ENCODE results near the gene AUH. TPM values are rescaled to one million over a fixed set of nuclear protein-coding genes. Genes with fewer than 3 reads are reported as not detected.

AUH gene
- total RNA-seq, 1 experiment from 2014 or later = 29.0 TPM

DNA sequence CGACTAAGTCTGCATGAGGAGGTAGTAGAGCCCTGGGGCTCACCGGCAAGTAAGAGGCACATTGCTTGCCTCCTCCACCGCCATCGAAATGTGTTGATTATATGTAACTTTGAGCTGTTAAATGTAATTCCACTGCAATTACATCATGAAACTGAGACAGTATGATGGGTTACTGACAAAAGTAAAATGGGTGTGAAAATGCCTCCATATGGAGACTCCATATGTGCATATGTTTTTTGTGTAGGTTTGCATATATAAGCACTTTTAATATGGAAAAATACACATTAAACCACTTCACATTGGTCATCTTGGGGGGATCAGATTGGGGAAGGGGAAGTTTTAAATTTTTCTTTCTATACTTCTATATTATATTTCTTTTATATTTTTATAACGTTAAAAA, 32.1 kb upstream of the AUH start:
- Histone ChIP-seq H3K27ac (ENCODE audit: low read depth, low read length) (no peak overlapping the region), H3K9me2 (ENCODE audit: insufficient read depth) (peaks cover 3% of the 10 kb centered on the region; the same call in 1 of the 2 replicates), H3K4me3 (replicated peaks in 1 of 2; ENCODE audit: low read depth in 1 of 2, low read length in 2 of 2) (no peak overlapping the region), H3K36me3 (ENCODE audit: control insufficient read depth in 1 of 2, insufficient read depth in 2 of 2, low read length in 2 of 2) (no peaks in the 10 kb centered on the region), H3K79me2 (ENCODE audit: insufficient read depth, low read length) (no peaks in the 10 kb centered on the region), H2AFZ (ENCODE audit: low read depth, low read length, poor library complexity, severe bottlenecking) (no peak overlapping the region), H3K4me1 (ENCODE audit: control insufficient read depth in 1 of 2, insufficient read depth in 2 of 2, low read length in 2 of 2) (peaks cover 4 to 14% of the 10 kb centered on the region in 2 experiments; a peak in 2 of 4 replicates), H4K20me1 (ENCODE audit: insufficient read depth) (no peaks in the 10 kb centered on the region), H3K4me2 (ENCODE audit: low read length) (no peak overlapping the region), H3K9me3 (ENCODE audit: control insufficient read depth in 1 of 2, insufficient read depth in 1 of 2, low read depth in 1 of 2, low read length in 2 of 2) (no peaks in the 10 kb centered on the region), H3K27me3 (ENCODE audit: insufficient read depth, low read length) (no peaks in the 10 kb centered on the region), H3K9ac (ENCODE audit: low read length) (no peak overlapping the region)
- no TSS peak for BruUV-seq (replicated peaks)
- TF ChIP-seq, protein P1, sequence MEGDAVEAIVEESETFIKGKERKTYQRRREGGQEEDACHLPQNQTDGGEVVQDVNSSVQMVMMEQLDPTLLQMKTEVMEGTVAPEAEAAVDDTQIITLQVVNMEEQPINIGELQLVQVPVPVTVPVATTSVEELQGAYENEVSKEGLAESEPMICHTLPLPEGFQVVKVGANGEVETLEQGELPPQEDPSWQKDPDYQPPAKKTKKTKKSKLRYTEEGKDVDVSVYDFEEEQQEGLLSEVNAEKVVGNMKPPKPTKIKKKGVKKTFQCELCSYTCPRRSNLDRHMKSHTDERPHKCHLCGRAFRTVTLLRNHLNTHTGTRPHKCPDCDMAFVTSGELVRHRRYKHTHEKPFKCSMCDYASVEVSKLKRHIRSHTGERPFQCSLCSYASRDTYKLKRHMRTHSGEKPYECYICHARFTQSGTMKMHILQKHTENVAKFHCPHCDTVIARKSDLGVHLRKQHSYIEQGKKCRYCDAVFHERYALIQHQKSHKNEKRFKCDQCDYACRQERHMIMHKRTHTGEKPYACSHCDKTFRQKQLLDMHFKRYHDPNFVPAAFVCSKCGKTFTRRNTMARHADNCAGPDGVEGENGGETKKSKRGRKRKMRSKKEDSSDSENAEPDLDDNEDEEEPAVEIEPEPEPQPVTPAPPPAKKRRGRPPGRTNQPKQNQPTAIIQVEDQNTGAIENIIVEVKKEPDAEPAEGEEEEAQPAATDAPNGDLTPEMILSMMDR (IDR thresholded peaks at IDR 0.05 in 2 of 3, conservative IDR thresholded peaks at IDR 0.05 in 1 of 3; ENCODE audit: borderline replicate concordance in 1 of 3, insufficient read depth in 1 of 3, low read depth in 2 of 3, low read length in 2 of 3) = no peak
- TF ChIP-seq, protein P2, sequence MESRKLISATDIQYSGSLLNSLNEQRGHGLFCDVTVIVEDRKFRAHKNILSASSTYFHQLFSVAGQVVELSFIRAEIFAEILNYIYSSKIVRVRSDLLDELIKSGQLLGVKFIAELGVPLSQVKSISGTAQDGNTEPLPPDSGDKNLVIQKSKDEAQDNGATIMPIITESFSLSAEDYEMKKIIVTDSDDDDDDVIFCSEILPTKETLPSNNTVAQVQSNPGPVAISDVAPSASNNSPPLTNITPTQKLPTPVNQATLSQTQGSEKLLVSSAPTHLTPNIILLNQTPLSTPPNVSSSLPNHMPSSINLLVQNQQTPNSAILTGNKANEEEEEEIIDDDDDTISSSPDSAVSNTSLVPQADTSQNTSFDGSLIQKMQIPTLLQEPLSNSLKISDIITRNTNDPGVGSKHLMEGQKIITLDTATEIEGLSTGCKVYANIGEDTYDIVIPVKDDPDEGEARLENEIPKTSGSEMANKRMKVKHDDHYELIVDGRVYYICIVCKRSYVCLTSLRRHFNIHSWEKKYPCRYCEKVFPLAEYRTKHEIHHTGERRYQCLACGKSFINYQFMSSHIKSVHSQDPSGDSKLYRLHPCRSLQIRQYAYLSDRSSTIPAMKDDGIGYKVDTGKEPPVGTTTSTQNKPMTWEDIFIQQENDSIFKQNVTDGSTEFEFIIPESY (IDR thresholded peaks at IDR 0.05; ENCODE audit: extremely low read depth, insufficient replicate concordance, low read length) = no peak
- no peak for TF ChIP-seq TCF7L2 (IDR thresholded peaks at IDR 0.05; ENCODE audit: borderline replicate concordance, extremely low read depth, insufficient read depth, insufficient read length)
- no peak for TF ChIP-seq POLR2AphosphoS5 (IDR thresholded peaks at IDR 0.05; ENCODE audit: low read depth, low read length)
- TF ChIP-seq YY1 (IDR thresholded peaks at IDR 0.05; ENCODE audit: extremely low read depth, insufficient replicate concordance, low read depth, low read length) = no peak
- no peak for TF ChIP-seq CEBPB (IDR thresholded peaks at IDR 0.05; ENCODE audit: low read depth)
- no peak for TF ChIP-seq SIN3A (IDR thresholded peaks at IDR 0.05; ENCODE audit: low read depth)
- no peak for TF ChIP-seq ELF1 (IDR thresholded peaks at IDR 0.05; ENCODE audit: borderline replicate concordance, low read depth)
- TF ChIP-seq ZFX (IDR thresholded peaks at IDR 0.05) = no peak
- TF ChIP-seq POLR2A (IDR thresholded peaks at IDR 0.05; ENCODE audit: borderline replicate concordance, extremely low read depth, insufficient read depth, insufficient read length) = no peak
- DNase-seq (ENCODE audit: low read depth, low spot score) = no peak
- no peak for ATAC-seq
- RAD21 ChIA-PET (ENCODE audit: low non-redundant PET in 1 of 2, low total read pairs in 2 of 2, uncharacterized antibody in 2 of 2, unreplicated experiment in 2 of 2) = no interaction called here
- POLR2A ChIA-PET = no interaction called here
- CTCF ChIA-PET = no interaction called here
- intact Hi-C loops (cut with micrococcal nuclease) = no loop called here

All from HCT116 (cell line).